Psoas muscle (tissue), 8 donors: ENCODE measurements around the gene AGR3. TPM values are rescaled to one million over a fixed set of nuclear protein-coding genes. Genes with fewer than 3 reads are reported as not detected.

Experiments
- ATAC-seq, 4 donors: fragments of 200-7000 bp; cut with Tn5 transposase; one replicate each; pipeline ENCODE4 v1.9.1; 2020; ENCODE audit warnings: moderate library complexity in 3 of 4, mild to moderate bottlenecking in 2 of 4
- DNase-seq, 2 donors: peaks; one replicate each; pipeline ENCODE4 v3.0.0-alpha.2; 2020
- H3K27ac ChIP-seq: fragments of 200-600 bp; one replicate; pipeline ENCODE4 v1.8.0; 2022
- H3K27me3 ChIP-seq, 3 donors: fragments of 200-600 bp in 1 of 3; one replicate each; pipeline versions ENCODE4 v1.6.1 to v1.8.0; 2013 to 2022; ENCODE audit warnings: low read length in 2 of 3, mild to moderate bottlenecking in 2 of 3, moderate library complexity in 1 of 3; ENCODE audit not compliant: insufficient read depth in 3 of 3
- H3K36me3 ChIP-seq, 2 donors: fragments of 200-600 bp in 1 of 2; one replicate each; pipeline versions ENCODE4 v1.6.1 to v1.8.0; 2013 to 2022; ENCODE audit warnings: low read depth in 1 of 2, mild to moderate bottlenecking in 1 of 2, moderate library complexity in 1 of 2; ENCODE audit not compliant: insufficient read depth in 1 of 2
- H3K4me1 ChIP-seq: fragments of 200-600 bp; one replicate; pipeline ENCODE4 v1.8.0; 2022
- H3K4me3 ChIP-seq: fragments of 200-600 bp; one replicate; pipeline ENCODE4 v1.8.0; 2022; ENCODE audit warnings: mild to moderate bottlenecking
- H3K9me3 ChIP-seq: fragments of 200-600 bp; one replicate; pipeline ENCODE4 v1.8.0; 2022
- CTCF ChIP-seq: fragments of 200-600 bp; IDR thresholded peaks from one replicate; pipeline ENCODE4 v1.8.0; 2022; ENCODE audit warnings: antibody characterized with exemption
- WGBS, 3 donors: extraction: QIAGEN DNeasy Blood & Tissue Kit; methylation state at CpG; one replicate each; pipeline versions ENCODE4 v1.1.6 to v1.1.7; 2013; 5-methylcytosine and 5-hydroxymethylcytosine counted together
- intact Hi-C, 2 donors: fragments of 100-400 bp; cut with DNase I; formaldehyde crosslinking; loops; one replicate each; pipeline versions ENCODE4 v1.11.0 to v1.14.2; 2022
- polyA plus RNA-seq, 3 donors: library from polyadenylated mRNA; stranded (reverse); fragments of 200-250 nt; gene quantifications; one replicate each; pipeline ENCODE4 v1.2.3, GENCODE V29; 2013
- total RNA-seq, 4 donors: library from RNA; stranded (reverse); fragmentation: NEBNext Ultra II Directional in 2 of 4; extraction: Animal tissue kit (Norgen Biotek cat#: 25700) in 2 of 4; gene quantifications; one replicate each; pipeline versions ENCODE4 v1.2.1 to v1.2.4, GENCODE V29; 2021 to 2023
- donor health status: healthy with polysubstance abuse.
- donor health status: DM: no; HTN: no; CAD: no; lungs with moderate emphysema.
- donor health status: Bipolar disorder and iron deficiency.
- donor health status: healthy.
- donor health status: DM: yes; HTN: yes; CAD: no.
- donor health status: DM: no; HTN: no; CAD: no.
- donor health status: DM: no; HTN: no; CAD: no.
- donor health status: DM: yes; HTN: yes; CAD: no.

Gene AGR3
- total and polyA plus RNA-seq, 7 donors = 0.31 TPM; not detected in 6

- Histone ChIP-seq H3K27me3 (no peaks in the 10 kb centered on the region), H3K27ac (no peak overlapping the region), H3K9me3 (no peaks in the 10 kb centered on the region), H3K4me3 (no peak overlapping the region), H3K36me3 (no peaks in the 10 kb centered on the region), H3K4me1 (no peaks in the 10 kb centered on the region)
- intact Hi-C loops = no loop called here
- no peak for DNase-seq
- no peak for TF ChIP-seq CTCF
- WGBS, 3 donors = 79 to 82% (median 80%) methylated on average over 4 of the region's 4 CpGs
- ATAC-seq = no peak
These were observed 69.1 kb downstream of the AGR3 start for GRCh38 chr7:16812542-16813231.

GRCh38 chr7:16811551-16811950 is 70.2 kb downstream of the AGR3 start:
- H3K27ac ChIP-seq = no peak overlapping the region
- TF ChIP-seq CTCF = no peak
- no peaks in the 10 kb centered on the region for H3K36me3 ChIP-seq
- no peaks in the 10 kb centered on the region for H3K27me3 ChIP-seq
- H3K9me3 ChIP-seq = no peaks in the 10 kb centered on the region
- intact Hi-C loops = no loop called here
- 79 to 82% (median 80%) methylated on average over 2 of the region's 2 CpGs for WGBS, 3 donors
- H3K4me3 ChIP-seq = no peak overlapping the region
- ATAC-seq (no peak), DNase-seq (no peak)
- H3K4me1 ChIP-seq = no peaks in the 10 kb centered on the region

- no peaks in the 10 kb centered on the region for H3K36me3 ChIP-seq
- DNase-seq (no peak), ATAC-seq (no peak)
- intact Hi-C loops = no loop called here
- WGBS, 3 donors = 72 to 78% (median 74%) methylated on average over 5 of the region's 5 CpGs
- no peaks in the 10 kb centered on the region for H3K27me3 ChIP-seq
- H3K4me3 ChIP-seq = no peak overlapping the region
- H3K27ac ChIP-seq = no peak overlapping the region
- no peak for TF ChIP-seq CTCF
- H3K9me3 ChIP-seq = no peaks in the 10 kb centered on the region
- H3K4me1 ChIP-seq = no peaks in the 10 kb centered on the region
These were observed 71.2 kb downstream of the AGR3 start for GRCh38 chr7:16810573-16810972.

GRCh38 chr7:16810112-16810511 is 71.7 kb downstream of the AGR3 start:
- no peak overlapping the region for H3K4me3 ChIP-seq
- no peaks in the 10 kb centered on the region for H3K4me1 ChIP-seq
- no peaks in the 10 kb centered on the region for H3K36me3 ChIP-seq
- no peak for DNase-seq
- ATAC-seq = no peak
- no peak overlapping the region for H3K27ac ChIP-seq
- TF ChIP-seq CTCF = no peak
- intact Hi-C loops = no loop called here
- no peaks in the 10 kb centered on the region for H3K9me3 ChIP-seq
- H3K27me3 ChIP-seq = no peaks in the 10 kb centered on the region
- 39 to 46% (median 45%) methylated on average over 2 of the region's 2 CpGs for WGBS, 3 donors

Other genes with a start within 250 kb of the AGR3 start
- gene ANKMY2, start 236.2 kb downstream of the AGR3 start, total RNA-seq = 10 to 100 TPM in 3 of 4 donors, 1 to 10 TPM in 1; 7.7 to 16.2 (median 11.3) TPM
- 1 to 10 TPM; 4.5 to 9.9 (median 5.9) TPM for gene ANKMY2, start 236.2 kb downstream of the AGR3 start, polyA plus RNA-seq
- 100 to 1,000 TPM; 133 to 163 (median 155) TPM for gene BZW2, start 235.8 kb downstream of the AGR3 start, total RNA-seq
- 100 to 1,000 TPM in 2 of 3 donors, 10 to 100 TPM in 1; 83.7 to 133 (median 101) TPM for gene BZW2, start 235.8 kb downstream of the AGR3 start, polyA plus RNA-seq
- 1 to 10 TPM; 4.8 to 9.5 (median 8.5) TPM for gene TSPAN13, start 128.2 kb downstream of the AGR3 start, total RNA-seq
- 10 to 100 TPM in 1 of 3 donors, 1 to 10 TPM in 2; 8.7 to 16.2 (median 10.0) TPM for gene TSPAN13, start 128.2 kb downstream of the AGR3 start, polyA plus RNA-seq
- gene AGR2, start 77.0 kb downstream of the AGR3 start, total RNA-seq = not detected
- gene AGR2, start 77.0 kb downstream of the AGR3 start, polyA plus RNA-seq = under 1 TPM; 0.07 to 0.20 (median 0.17) TPM